ENCODE results near the gene C1QTNF7.

The C1QTNF7 gene

DNA sequence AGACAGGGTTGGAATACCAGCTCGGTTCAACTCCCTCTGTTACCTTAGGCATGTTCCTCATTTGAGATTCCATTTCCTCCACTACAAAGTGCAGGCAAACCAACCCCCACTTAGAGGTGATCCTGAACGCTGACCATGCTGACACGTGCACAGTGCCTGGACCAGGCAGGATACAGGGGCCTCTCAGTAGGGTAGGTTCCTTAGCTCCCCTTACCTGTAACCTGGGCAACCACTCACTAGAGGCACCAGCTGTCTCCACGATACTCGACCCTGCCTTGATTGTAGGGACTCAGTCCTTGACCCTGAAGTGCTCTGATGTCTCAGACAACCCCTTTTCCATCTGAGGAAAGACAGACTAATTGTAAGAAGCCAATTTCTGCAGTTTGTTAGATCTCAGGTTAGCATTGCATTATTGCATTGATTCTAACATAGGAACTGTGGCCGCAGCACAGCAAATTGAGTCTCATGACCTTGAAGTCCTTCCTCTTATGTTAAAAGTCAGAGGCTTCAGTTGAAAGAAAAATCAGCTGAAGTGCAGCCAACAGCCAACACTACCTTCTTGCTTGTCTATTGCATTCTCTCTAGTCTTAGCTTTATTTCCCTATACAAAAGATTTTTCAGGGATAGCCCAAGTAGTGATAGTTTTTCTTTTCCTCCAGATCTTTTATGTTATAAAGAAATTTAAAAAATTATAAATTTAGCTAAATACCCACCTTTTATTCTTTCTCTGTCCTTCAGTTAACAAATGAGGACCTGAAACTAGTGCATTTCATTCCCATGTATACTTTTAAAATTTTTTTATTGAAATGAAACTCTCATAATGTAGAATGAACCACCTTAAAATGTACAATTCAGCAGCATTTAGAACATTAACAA is 11.2 kb upstream of the C1QTNF7 start:
- H3K4me3 ChIP-seq (ENCODE audit: low read length): no peak overlapping the region
- H3K9ac ChIP-seq (ENCODE audit: low read length): no peak overlapping the region
- no peak overlapping the region for H3K27ac ChIP-seq (ENCODE audit: low read length)
- H3K9me3 ChIP-seq (ENCODE audit: control insufficient read depth, low read depth, low read length): no peaks in the 10 kb centered on the region
- no peaks in the 10 kb centered on the region for H3K27me3 ChIP-seq (ENCODE audit: control insufficient read depth, insufficient read depth, low read length)
- peaks cover 9% of the 10 kb centered on the region for H3K4me1 ChIP-seq (ENCODE audit: control insufficient read depth, low read depth, low read length)
- H3K36me3 ChIP-seq (ENCODE audit: control insufficient read depth, low read depth, low read length): no peaks in the 10 kb centered on the region

DNA sequence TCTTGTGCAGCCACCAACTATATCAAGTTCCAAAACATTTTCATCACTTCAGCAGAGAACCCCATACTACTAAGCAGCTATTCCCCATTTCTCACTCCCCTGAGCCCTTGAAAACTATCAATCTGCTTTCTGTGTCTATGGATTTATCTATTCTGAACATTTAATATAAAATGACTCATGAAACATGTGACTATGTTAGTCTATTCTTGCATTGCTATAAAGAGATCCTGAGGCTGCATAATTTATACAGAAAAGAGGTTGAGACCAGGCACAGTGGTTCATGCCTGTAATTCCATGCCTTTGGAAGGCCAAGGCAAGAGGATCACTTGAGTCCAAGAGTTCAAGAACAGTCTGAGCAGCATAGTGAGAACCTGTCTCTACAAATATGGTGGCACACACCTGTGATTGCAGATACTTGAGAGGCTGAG is 10.6 kb upstream of the C1QTNF7 start:
- no peaks in the 10 kb centered on the region for H3K27me3 ChIP-seq (ENCODE audit: control insufficient read depth, insufficient read depth, low read length)
- H3K9me3 ChIP-seq (ENCODE audit: control insufficient read depth, low read depth, low read length): no peaks in the 10 kb centered on the region
- H3K4me3 ChIP-seq (ENCODE audit: low read length): no peak overlapping the region
- H3K9ac ChIP-seq (ENCODE audit: low read length): no peak overlapping the region
- H3K36me3 ChIP-seq (ENCODE audit: control insufficient read depth, low read depth, low read length): no peaks in the 10 kb centered on the region
- H3K4me1 ChIP-seq (ENCODE audit: control insufficient read depth, low read depth, low read length): peaks cover 9% of the 10 kb centered on the region
- H3K27ac ChIP-seq (ENCODE audit: low read length): no peak overlapping the region

DNA sequence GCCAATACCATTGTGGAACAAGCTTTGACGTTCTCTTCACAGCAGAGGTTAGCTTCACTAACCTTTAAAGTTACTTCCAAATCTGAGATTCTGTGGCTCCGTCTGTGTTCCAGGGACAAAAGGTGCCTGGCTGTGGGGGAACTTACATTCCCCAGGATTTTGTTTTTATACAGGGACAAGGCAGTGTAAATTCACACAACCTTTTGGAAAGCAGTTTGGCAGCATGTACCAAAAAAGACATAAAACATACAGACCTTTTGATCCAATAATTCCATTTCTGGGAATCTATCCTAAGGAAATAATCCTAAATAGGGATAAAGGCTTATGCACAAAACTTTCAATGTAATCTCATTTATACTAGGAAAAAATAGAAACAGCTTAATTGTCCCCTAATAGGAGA is 8.9 kb upstream of the C1QTNF7 start:
- no peak overlapping the region for H3K4me3 ChIP-seq (ENCODE audit: low read length)
- H3K27me3 ChIP-seq (ENCODE audit: control insufficient read depth, insufficient read depth, low read length): no peaks in the 10 kb centered on the region
- peaks cover 9% of the 10 kb centered on the region for H3K4me1 ChIP-seq (ENCODE audit: control insufficient read depth, low read depth, low read length)
- no peaks in the 10 kb centered on the region for H3K36me3 ChIP-seq (ENCODE audit: control insufficient read depth, low read depth, low read length)
- no peak overlapping the region for H3K9ac ChIP-seq (ENCODE audit: low read length)
- no peak overlapping the region for H3K27ac ChIP-seq (ENCODE audit: low read length)
- H3K9me3 ChIP-seq (ENCODE audit: control insufficient read depth, low read depth, low read length): no peaks in the 10 kb centered on the region

DNA sequence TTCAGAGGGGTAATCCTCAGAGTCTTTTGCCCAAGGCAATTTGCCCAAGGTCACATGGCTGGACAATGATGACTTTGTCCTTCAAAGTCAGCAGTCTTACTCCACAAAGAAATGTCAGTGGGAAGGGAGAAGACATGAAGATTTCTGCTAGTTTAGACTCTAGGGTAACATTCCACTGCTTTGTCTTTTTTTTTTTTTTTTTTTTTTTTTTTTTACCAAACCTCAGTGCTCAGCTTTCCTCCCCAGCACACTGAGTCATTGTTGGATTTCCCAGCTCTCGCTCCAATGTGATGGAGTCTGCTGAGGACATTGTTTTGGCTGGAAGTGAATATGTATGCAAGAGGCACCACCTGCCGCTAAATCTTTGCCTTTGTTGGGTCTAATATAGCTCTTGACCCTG is 7.2 kb upstream of the C1QTNF7 start:
- Histone ChIP-seq H3K36me3 (ENCODE audit: control insufficient read depth, low read depth, low read length) (no peaks in the 10 kb centered on the region), H3K4me1 (ENCODE audit: control insufficient read depth, low read depth, low read length) (peaks cover 9% of the 10 kb centered on the region), H3K9me3 (ENCODE audit: control insufficient read depth, low read depth, low read length) (no peaks in the 10 kb centered on the region), H3K27ac (ENCODE audit: low read length) (no peak overlapping the region), H3K27me3 (ENCODE audit: control insufficient read depth, insufficient read depth, low read length) (no peaks in the 10 kb centered on the region), H3K4me3 (ENCODE audit: low read length) (no peak overlapping the region), H3K9ac (ENCODE audit: low read length) (no peak overlapping the region)

DNA sequence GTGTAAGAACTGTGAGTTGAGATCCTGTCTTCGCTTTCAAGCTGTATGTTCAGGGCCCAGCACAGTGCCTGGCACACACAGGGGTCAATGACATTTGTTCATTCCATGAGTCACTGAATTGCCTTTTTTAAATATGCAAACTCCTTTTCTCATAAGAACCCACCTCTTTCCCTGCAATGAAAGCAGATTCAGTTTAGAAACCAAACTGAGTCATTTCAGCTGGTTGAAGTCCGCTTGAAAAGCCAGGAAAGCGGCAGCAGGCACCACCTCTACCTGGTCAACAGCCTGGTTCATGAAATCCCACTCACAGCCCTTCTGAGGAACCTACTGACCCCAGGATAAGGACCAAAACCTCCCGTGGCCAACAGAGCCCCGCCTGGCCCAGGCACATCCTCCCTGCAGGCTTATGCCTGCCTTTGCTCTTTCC is 4.5 kb upstream of the C1QTNF7 start:
- H3K36me3 ChIP-seq (ENCODE audit: control insufficient read depth, low read depth, low read length): no peaks in the 10 kb centered on the region
- no peak overlapping the region for H3K27ac ChIP-seq (ENCODE audit: low read length)
- H3K4me1 ChIP-seq (ENCODE audit: control insufficient read depth, low read depth, low read length): peaks cover 9% of the 10 kb centered on the region
- H3K9me3 ChIP-seq (ENCODE audit: control insufficient read depth, low read depth, low read length): no peaks in the 10 kb centered on the region
- H3K27me3 ChIP-seq (ENCODE audit: control insufficient read depth, insufficient read depth, low read length): no peaks in the 10 kb centered on the region
- H3K4me3 ChIP-seq (ENCODE audit: low read length): no peak overlapping the region
- H3K9ac ChIP-seq (ENCODE audit: low read length): no peak overlapping the region

DNA sequence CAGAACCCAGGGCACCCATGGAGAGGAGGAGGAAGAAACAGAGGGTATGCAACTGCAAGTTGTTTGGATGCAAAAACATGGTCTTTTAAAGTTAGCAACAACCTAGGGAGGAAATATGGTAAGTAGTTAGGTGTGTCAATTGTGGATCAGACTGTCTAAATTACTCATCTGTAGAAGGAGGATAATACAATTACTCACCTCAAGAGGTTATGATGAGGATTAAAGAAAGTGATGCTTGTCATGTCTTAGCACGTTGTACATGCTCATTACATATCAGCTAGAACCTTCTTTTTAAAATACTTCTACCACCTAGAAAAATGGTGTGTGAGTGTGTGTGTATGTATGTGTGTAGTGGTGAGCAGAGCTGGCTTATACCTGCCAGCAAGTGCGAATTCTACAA is 2.3 kb upstream of the C1QTNF7 start:
- H3K4me3 ChIP-seq (ENCODE audit: low read length): no peak overlapping the region
- no peak overlapping the region for H3K9ac ChIP-seq (ENCODE audit: low read length)
- H3K36me3 ChIP-seq (ENCODE audit: control insufficient read depth, low read depth, low read length): no peaks in the 10 kb centered on the region
- H3K27me3 ChIP-seq (ENCODE audit: control insufficient read depth, insufficient read depth, low read length): no peaks in the 10 kb centered on the region
- no peaks in the 10 kb centered on the region for H3K9me3 ChIP-seq (ENCODE audit: control insufficient read depth, low read depth, low read length)
- H3K27ac ChIP-seq (ENCODE audit: low read length): no peak overlapping the region
- peaks cover 4% of the 10 kb centered on the region for H3K4me1 ChIP-seq (ENCODE audit: control insufficient read depth, low read depth, low read length)

DNA sequence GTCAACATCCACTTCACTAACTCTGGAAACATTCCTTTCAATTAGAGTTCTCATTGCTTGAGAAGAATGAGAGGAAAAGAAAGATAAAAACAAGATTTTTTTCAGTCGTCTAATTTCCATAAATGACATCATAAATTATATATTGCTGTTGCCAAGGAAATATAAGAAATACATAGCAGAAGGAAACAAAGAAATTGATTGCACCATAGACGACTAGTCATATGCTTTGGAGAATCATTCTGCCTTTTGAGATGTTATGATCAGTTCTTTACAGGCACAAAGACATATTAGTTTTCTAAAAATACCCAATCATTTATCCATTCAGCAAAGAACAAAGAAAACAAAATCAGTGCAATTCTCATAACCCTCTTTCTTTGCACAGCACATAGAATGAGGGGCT is 672 bp upstream of the C1QTNF7 start:
- no peak overlapping the region for H3K4me3 ChIP-seq (ENCODE audit: low read length)
- H3K4me1 ChIP-seq (ENCODE audit: control insufficient read depth, low read depth, low read length): no peaks in the 10 kb centered on the region
- H3K27ac ChIP-seq (ENCODE audit: low read length): no peak overlapping the region
- no peak overlapping the region for H3K9ac ChIP-seq (ENCODE audit: low read length)
- H3K27me3 ChIP-seq (ENCODE audit: control insufficient read depth, insufficient read depth, low read length): no peaks in the 10 kb centered on the region
- H3K9me3 ChIP-seq (ENCODE audit: control insufficient read depth, low read depth, low read length): no peaks in the 10 kb centered on the region
- H3K36me3 ChIP-seq (ENCODE audit: control insufficient read depth, low read depth, low read length): no peaks in the 10 kb centered on the region

DNA sequence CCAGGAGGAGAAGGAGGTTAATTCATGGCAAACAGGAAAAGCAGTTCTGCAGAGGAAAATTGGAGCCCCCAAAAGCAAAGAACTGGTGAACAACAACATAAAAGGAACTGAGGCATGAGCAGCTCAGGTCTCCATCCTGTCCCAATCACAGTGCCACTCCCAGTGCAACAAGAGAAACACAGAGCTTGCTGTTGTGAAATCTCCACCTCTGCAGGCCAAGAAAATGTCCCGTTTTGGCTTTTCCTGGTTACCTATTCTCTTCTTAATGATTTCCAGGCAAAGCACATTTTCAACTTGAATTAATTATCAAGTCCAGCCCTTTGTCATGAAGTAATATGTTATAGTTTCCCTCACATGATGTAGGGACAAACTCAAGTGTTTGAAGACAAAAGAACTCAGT is 778 bp downstream of the C1QTNF7 start:
- Histone ChIP-seq H3K27me3 (ENCODE audit: control insufficient read depth, insufficient read depth, low read length) (no peaks in the 10 kb centered on the region), H3K4me3 (ENCODE audit: low read length) (no peak overlapping the region), H3K27ac (ENCODE audit: low read length) (no peak overlapping the region), H3K9me3 (ENCODE audit: control insufficient read depth, low read depth, low read length) (no peaks in the 10 kb centered on the region), H3K36me3 (ENCODE audit: control insufficient read depth, low read depth, low read length) (no peaks in the 10 kb centered on the region), H3K4me1 (ENCODE audit: control insufficient read depth, low read depth, low read length) (no peaks in the 10 kb centered on the region), H3K9ac (ENCODE audit: low read length) (no peak overlapping the region)

DNA sequence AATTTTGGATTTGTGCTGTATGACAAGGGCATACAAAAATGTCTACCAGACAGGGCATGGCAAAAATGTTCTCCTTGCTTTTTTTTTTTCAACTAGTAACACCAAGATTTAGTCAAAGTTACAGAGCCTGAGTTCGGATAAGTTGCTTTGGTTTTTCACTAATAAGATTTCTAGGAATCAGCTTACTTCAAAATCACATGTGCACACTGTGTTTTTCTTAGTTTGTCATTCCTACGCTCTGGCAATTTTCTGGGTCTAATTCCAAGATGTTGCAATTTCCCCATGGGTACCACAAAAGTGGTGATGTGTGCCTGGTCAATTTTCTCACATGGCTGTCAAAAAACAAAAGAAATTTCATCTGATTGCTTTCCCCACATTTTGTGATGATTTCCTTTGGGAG is 6.3 kb downstream of the C1QTNF7 start:
- H3K36me3 ChIP-seq (ENCODE audit: control insufficient read depth, low read depth, low read length): no peaks in the 10 kb centered on the region
- H3K27ac ChIP-seq (ENCODE audit: low read length): no peak overlapping the region
- no peaks in the 10 kb centered on the region for H3K9me3 ChIP-seq (ENCODE audit: control insufficient read depth, low read depth, low read length)
- H3K4me1 ChIP-seq (ENCODE audit: control insufficient read depth, low read depth, low read length): no peaks in the 10 kb centered on the region
- no peak overlapping the region for H3K4me3 ChIP-seq (ENCODE audit: low read length)
- no peak overlapping the region for H3K9ac ChIP-seq (ENCODE audit: low read length)
- H3K27me3 ChIP-seq (ENCODE audit: control insufficient read depth, insufficient read depth, low read length): no peaks in the 10 kb centered on the region

DNA sequence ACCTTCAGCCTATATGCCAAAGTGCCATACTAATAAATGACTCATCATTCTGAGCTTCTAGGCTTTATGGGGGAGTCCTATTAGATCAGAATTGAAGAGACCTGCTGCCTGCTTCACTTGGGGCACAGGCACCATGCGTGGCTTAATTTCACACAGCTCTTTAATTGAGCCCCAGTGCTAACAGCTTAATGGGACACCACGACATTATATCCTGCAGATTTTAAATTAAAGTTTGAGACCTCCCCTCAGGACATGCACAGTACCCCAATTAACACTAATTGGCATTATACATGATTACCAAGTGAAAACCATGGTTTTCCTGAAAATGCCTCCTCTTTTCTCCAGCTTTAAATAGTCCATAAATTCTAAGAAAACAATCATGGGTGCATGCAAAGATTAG is 6.8 kb downstream of the C1QTNF7 start:
- Histone ChIP-seq H3K9me3 (ENCODE audit: control insufficient read depth, low read depth, low read length) (no peaks in the 10 kb centered on the region), H3K9ac (ENCODE audit: low read length) (no peak overlapping the region), H3K4me1 (ENCODE audit: control insufficient read depth, low read depth, low read length) (no peaks in the 10 kb centered on the region), H3K27ac (ENCODE audit: low read length) (no peak overlapping the region), H3K4me3 (ENCODE audit: low read length) (no peak overlapping the region), H3K27me3 (ENCODE audit: control insufficient read depth, insufficient read depth, low read length) (no peaks in the 10 kb centered on the region), H3K36me3 (ENCODE audit: control insufficient read depth, low read depth, low read length) (no peaks in the 10 kb centered on the region)

DNA sequence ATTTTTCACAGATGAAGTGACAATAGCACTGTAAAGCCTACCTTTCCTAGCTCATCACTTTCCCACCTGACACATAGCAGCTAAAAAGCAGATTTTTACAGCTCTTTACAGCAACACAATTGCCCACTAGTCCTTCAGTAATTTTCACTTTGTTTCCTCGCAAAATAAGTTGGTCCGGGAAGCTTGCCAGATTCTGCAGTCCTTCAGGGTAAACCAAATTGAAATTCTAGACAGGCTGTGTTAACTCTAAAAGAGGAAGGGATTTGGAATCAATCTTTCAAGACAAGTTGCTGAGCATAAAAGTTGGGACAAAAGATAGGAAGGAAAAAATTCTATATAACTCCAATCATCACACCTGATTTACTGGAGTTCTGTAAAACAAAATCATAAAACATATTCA is 8.7 kb downstream of the C1QTNF7 start:
- H3K36me3 ChIP-seq (ENCODE audit: control insufficient read depth, low read depth, low read length): no peaks in the 10 kb centered on the region
- no peaks in the 10 kb centered on the region for H3K9me3 ChIP-seq (ENCODE audit: control insufficient read depth, low read depth, low read length)
- no peak overlapping the region for H3K4me3 ChIP-seq (ENCODE audit: low read length)
- no peaks in the 10 kb centered on the region for H3K27me3 ChIP-seq (ENCODE audit: control insufficient read depth, insufficient read depth, low read length)
- no peaks in the 10 kb centered on the region for H3K4me1 ChIP-seq (ENCODE audit: control insufficient read depth, low read depth, low read length)
- no peak overlapping the region for H3K27ac ChIP-seq (ENCODE audit: low read length)
- no peak overlapping the region for H3K9ac ChIP-seq (ENCODE audit: low read length)

DNA sequence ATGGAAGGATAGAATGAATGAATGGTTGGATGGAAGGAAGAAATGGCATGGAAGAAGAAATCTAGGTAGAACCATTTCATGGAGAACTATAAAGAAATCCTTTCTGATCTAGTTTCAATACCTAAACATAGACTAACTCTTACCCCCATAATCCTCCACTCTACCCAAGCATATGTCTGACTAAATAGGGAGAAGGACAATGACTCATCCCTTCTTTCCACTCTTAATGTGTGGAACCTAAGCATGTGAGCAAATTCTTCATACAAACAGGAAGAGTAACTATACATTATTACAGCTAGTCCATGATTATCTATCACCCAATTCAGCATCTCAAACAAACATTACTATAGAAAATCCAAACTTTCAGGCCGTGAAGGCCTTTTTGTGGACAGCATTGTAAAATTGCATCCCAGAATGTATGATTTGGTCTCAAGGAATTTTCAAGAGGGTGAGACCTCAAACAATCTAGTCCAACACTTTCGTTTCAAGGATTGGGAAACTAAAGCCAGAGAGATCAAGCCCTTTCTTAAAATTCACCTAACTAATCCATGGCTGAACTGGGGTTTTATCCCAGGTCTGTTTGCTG is 11.2 kb downstream of the C1QTNF7 start:
- Histone ChIP-seq H3K27me3 (ENCODE audit: control insufficient read depth, insufficient read depth, low read length) (no peaks in the 10 kb centered on the region), H3K9me3 (ENCODE audit: control insufficient read depth, low read depth, low read length) (no peaks in the 10 kb centered on the region), H3K27ac (ENCODE audit: low read length) (no peak overlapping the region), H3K4me1 (ENCODE audit: control insufficient read depth, low read depth, low read length) (no peaks in the 10 kb centered on the region), H3K4me3 (ENCODE audit: low read length) (no peak overlapping the region), H3K9ac (ENCODE audit: low read length) (no peak overlapping the region), H3K36me3 (ENCODE audit: control insufficient read depth, low read depth, low read length) (no peaks in the 10 kb centered on the region)
